ENCODE measurements around the gene PPP6R3. TPM values are rescaled to one million over a fixed set of nuclear protein-coding genes. Genes with fewer than 3 reads are reported as not detected.

Gene PPP6R3
- total RNA-seq, 1 experiment from 2014 or later = 153 TPM

GRCh38 chr11:68448604-68449011 lies 11.9 kb upstream of the PPP6R3 start:
- H3K27ac ChIP-seq (ENCODE audit: low read depth, low read length, poor library complexity, severe bottlenecking) = no peak overlapping the region
- ChIA-PET CTCF (no interaction called here), POLR2A (ENCODE audit: low non-redundant PET) (no interaction called here)
- no peak overlapping the region for H3K4me3 ChIP-seq (ENCODE audit: low read depth, low read length, poor library complexity, severe bottlenecking)
- intact Hi-C loops (cut with micrococcal nuclease; ENCODE audit: unreplicated experiment) = loop anchor here (5.0 kb wide), 1 partner anchor 176 kb away; the partner anchor contains the start of gene C11orf24
- TF ChIP-seq CTCF (conservative IDR thresholded peaks at IDR 0.05; ENCODE audit: low read depth, low read length) = no peak
- DNase-seq (ENCODE audit: low spot score) = no peak
- no peaks in the 10 kb centered on the region for H3K9me3 ChIP-seq (ENCODE audit: low read depth, low read length, poor library complexity, severe bottlenecking)
- no peaks in the 10 kb centered on the region for H3K4me1 ChIP-seq (ENCODE audit: insufficient read depth, low read length, poor library complexity, severe bottlenecking)
- peaks cover 19% of the 10 kb centered on the region for H3K36me3 ChIP-seq (ENCODE audit: insufficient read depth, low read length, poor library complexity, severe bottlenecking)
- no peaks in the 10 kb centered on the region for H3K27me3 ChIP-seq (replicated peaks; ENCODE audit: insufficient read depth, low read depth, low read length, poor library complexity)
- BruUV-seq (replicated peaks) = no TSS peak

- POLR2A ChIA-PET (ENCODE audit: low non-redundant PET) = no interaction called here
- CTCF ChIA-PET = interaction anchor here (0.5 kb wide), 1 partner anchor 24 kb away, joined by 7 read pairs; no protein-coding TSS in a partner anchor
- DNase-seq (ENCODE audit: low spot score) = no peak
- intact Hi-C loops (cut with micrococcal nuclease; ENCODE audit: unreplicated experiment) = loop anchor here (5.0 kb wide), 1 partner anchor 178 kb away; the partner anchor contains the start of gene C11orf24
- Histone ChIP-seq H3K9me3 (ENCODE audit: low read depth, low read length, poor library complexity, severe bottlenecking) (no peaks in the 10 kb centered on the region), H3K27me3 (replicated peaks; ENCODE audit: insufficient read depth, low read depth, low read length, poor library complexity) (no peaks in the 10 kb centered on the region), H3K4me3 (ENCODE audit: low read depth, low read length, poor library complexity, severe bottlenecking) (no peak overlapping the region), H3K4me1 (ENCODE audit: insufficient read depth, low read length, poor library complexity, severe bottlenecking) (no peaks in the 10 kb centered on the region), H3K36me3 (ENCODE audit: insufficient read depth, low read length, poor library complexity, severe bottlenecking) (peaks cover 19% of the 10 kb centered on the region), H3K27ac (ENCODE audit: low read depth, low read length, poor library complexity, severe bottlenecking) (no peak overlapping the region)
- TF ChIP-seq CTCF (conservative IDR thresholded peaks at IDR 0.05; ENCODE audit: low read depth, low read length) (no peak), EZH2 (IDR thresholded peaks at IDR 0.05; ENCODE audit: borderline replicate concordance, low read depth, low read length, poor library complexity, severe bottlenecking) (no peak)
- no TSS peak for BruUV-seq (replicated peaks)
Measured at GRCh38 chr11:68449951-68450350, 10.6 kb upstream of the PPP6R3 start.

GRCh38 chr11:68450711-68451110 lies 9.8 kb upstream of the PPP6R3 start:
- intact Hi-C loops (cut with micrococcal nuclease; ENCODE audit: unreplicated experiment) = no loop called here
- TF ChIP-seq EZH2 (IDR thresholded peaks at IDR 0.05; ENCODE audit: borderline replicate concordance, low read depth, low read length, poor library complexity, severe bottlenecking) (no peak), CTCF (conservative IDR thresholded peaks at IDR 0.05; ENCODE audit: low read depth, low read length) (no peak)
- no peaks in the 10 kb centered on the region for H3K4me1 ChIP-seq (ENCODE audit: insufficient read depth, low read length, poor library complexity, severe bottlenecking)
- peaks cover 19% of the 10 kb centered on the region for H3K36me3 ChIP-seq (ENCODE audit: insufficient read depth, low read length, poor library complexity, severe bottlenecking)
- ChIA-PET POLR2A (ENCODE audit: low non-redundant PET) (interaction anchor here (0.7 kb wide), 1 partner anchor 608 kb away, joined by 3 read pairs; no protein-coding TSS in a partner anchor), CTCF (no interaction called here)
- H3K9me3 ChIP-seq (ENCODE audit: low read depth, low read length, poor library complexity, severe bottlenecking) = no peaks in the 10 kb centered on the region
- H3K27me3 ChIP-seq (replicated peaks; ENCODE audit: insufficient read depth, low read depth, low read length, poor library complexity) = no peaks in the 10 kb centered on the region
- no peak for DNase-seq (ENCODE audit: low spot score)
- no TSS peak for BruUV-seq (replicated peaks)
- H3K27ac ChIP-seq (ENCODE audit: low read depth, low read length, poor library complexity, severe bottlenecking) = no peak overlapping the region
- no peak overlapping the region for H3K4me3 ChIP-seq (ENCODE audit: low read depth, low read length, poor library complexity, severe bottlenecking)
